Hepatocyte (in vitro differentiated cells): ENCODE data around the gene SLC26A11. TPM values are rescaled to one million over a fixed set of nuclear protein-coding genes. Genes with fewer than 3 reads are reported as not detected.
"Not testable (repeated sequence)": the region's sequence is repeated elsewhere in the genome, so short reads cannot be mapped to it uniquely, and the experiment has no call there.

ENCODE experiments used
- DNase-seq: peaks from one replicate; pipeline ENCODE4 v3.0.0-alpha.2; 2016; ENCODE audit warnings: low spot score
- H2AFZ ChIP-seq: fragments of 200-600 bp; sonication (generic); 2 replicates; pipeline ENCODE4 v1.6.0; 2016; ENCODE audit warnings: antibody characterized with exemption, mild to moderate bottlenecking
- H3K27ac ChIP-seq: fragments of 200-600 bp; sonication (generic); 2 replicates; pipeline ENCODE4 v1.5.1; 2016; ENCODE audit warnings: mild to moderate bottlenecking
- H3K27me3 ChIP-seq: fragments of 200-600 bp; sonication (generic); 2 replicates; pipeline ENCODE4 v1.6.1; 2016
- H3K36me3 ChIP-seq: fragments of 200-600 bp; sonication (generic); replicated peaks from 2 replicates; pipeline ENCODE4 v1.5.1; 2016; ENCODE audit warnings: low read depth; ENCODE audit not compliant: insufficient read depth
- H3K4me1 ChIP-seq: fragments of 200-600 bp; sonication (generic); 2 replicates; pipeline ENCODE4 v1.5.1; 2016; ENCODE audit warnings: mild to moderate bottlenecking, moderate library complexity; ENCODE audit not compliant: insufficient read depth
- H3K4me2 ChIP-seq: fragments of 200-600 bp; sonication (generic); 2 replicates; pipeline ENCODE4 v1.6.0; 2016
- H3K4me3 ChIP-seq: fragments of 200-600 bp; sonication (generic); 2 replicates; pipeline ENCODE4 v1.5.1; 2016; ENCODE audit warnings: mild to moderate bottlenecking
- H3K79me2 ChIP-seq: fragments of 200-600 bp; sonication (generic); 2 replicates; pipeline ENCODE4 v1.6.0; 2017; ENCODE audit warnings: mild to moderate bottlenecking
- H3K9me2 ChIP-seq: fragments of 200-600 bp; sonication (generic); replicated peaks from 2 replicates; pipeline ENCODE4 v1.6.0; 2017; ENCODE audit warnings: mild to moderate bottlenecking; ENCODE audit not compliant: insufficient read depth
- H3K9me3 ChIP-seq: fragments of 200-600 bp; sonication (generic); 2 replicates; pipeline ENCODE4 v1.5.1; 2016; ENCODE audit warnings: low read depth, mild to moderate bottlenecking
- H4K20me1 ChIP-seq: fragments of 200-600 bp; sonication (generic); 2 replicates; pipeline ENCODE4 v1.6.0; 2016; ENCODE audit warnings: mild to moderate bottlenecking; ENCODE audit not compliant: insufficient read depth, poor library complexity, severe bottlenecking
- EZH2 ChIP-seq: fragments of 200-600 bp; sonication (generic); IDR thresholded peaks from 2 replicates; pipeline ENCODE4 v1.6.1; 2016; ENCODE audit warnings: antibody characterized with exemption, mild to moderate bottlenecking, borderline replicate concordance
- EZH2phosphoT487 ChIP-seq: fragments of 200-600 bp; sonication (generic); IDR thresholded peaks from one replicate; pipeline ENCODE4 v1.6.1; 2018; ENCODE audit warnings: antibody characterized with exemption, mild to moderate bottlenecking, low read depth, moderate library complexity; ENCODE audit not compliant: unreplicated experiment, severe bottlenecking
- WGBS: methylation state at CpG from one replicate; pipeline ENCODE4 v1.1.6; 2016; ENCODE audit warnings: low lambda C conversion rate; ENCODE audit errors: missing lambda C conversion rate; 5-methylcytosine and 5-hydroxymethylcytosine counted together
- polyA plus RNA-seq: library from polyadenylated mRNA; unstranded; fragments of >200 nt; fragmentation: Nextera tagmentation; extraction: Ambion mirVana; gene quantifications from 2 replicates; pipeline ENCODE4 v1.2.1, GENCODE V29; 2016
- total RNA-seq: library from RNA; depleted of rRNA; stranded (reverse); fragments of >200 nt; gene quantifications from 2 replicates; pipeline ENCODE4 v1.2.3, GENCODE V29; 2014
- TF ChIP-seq, protein P1 (sequence below): fragments of 200-600 bp; sonication (generic); IDR thresholded peaks from 2 replicates; pipeline ENCODE4 v1.5.1; 2016; ENCODE audit warnings: antibody characterized with exemption, mild to moderate bottlenecking; ENCODE audit not compliant: poor library complexity

The SLC26A11 gene
- total and polyA plus RNA-seq, 2 experiments from 2014 or later, result 17.5 to 24.9 TPM

DNA sequence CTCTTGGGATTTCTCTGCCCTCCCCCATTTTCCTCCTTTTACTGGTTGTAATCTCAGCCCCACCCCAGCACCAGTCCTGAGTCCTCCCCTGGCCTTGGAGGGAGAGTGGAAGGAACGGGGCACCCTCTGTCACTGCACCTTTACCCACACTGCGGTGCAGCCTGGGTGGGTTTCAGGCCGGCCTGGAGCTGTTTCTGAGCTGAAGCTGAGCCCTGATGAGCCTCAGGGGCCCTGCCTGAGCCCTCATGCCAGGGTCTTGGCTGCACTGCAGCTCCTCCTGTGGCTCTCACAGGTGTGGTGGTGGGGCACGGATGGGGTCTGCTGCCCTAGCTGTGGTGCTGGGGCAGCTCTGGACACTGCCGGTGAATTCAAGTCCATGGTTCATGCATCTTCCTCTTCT lies 74.9 kb downstream of the SLC26A11 start:
- Histone ChIP-seq H3K27ac (no peak overlapping the region), H2AFZ (no peak overlapping the region), H3K4me1 (no peaks in the 10 kb centered on the region), H3K9me2 (no peaks in the 10 kb centered on the region), H3K4me2 (no peak overlapping the region), H3K9me3 (no peaks in the 10 kb centered on the region), H3K79me2 (no peaks in the 10 kb centered on the region), H3K36me3 (no peaks in the 10 kb centered on the region), H4K20me1 (no peaks in the 10 kb centered on the region), H3K27me3 (no peaks in the 10 kb centered on the region), H3K4me3 (no peak overlapping the region)
- WGBS, result 95% methylated on average over 5 of the region's 5 CpGs
- DNase-seq, result no peak
- TF ChIP-seq, protein P1, sequence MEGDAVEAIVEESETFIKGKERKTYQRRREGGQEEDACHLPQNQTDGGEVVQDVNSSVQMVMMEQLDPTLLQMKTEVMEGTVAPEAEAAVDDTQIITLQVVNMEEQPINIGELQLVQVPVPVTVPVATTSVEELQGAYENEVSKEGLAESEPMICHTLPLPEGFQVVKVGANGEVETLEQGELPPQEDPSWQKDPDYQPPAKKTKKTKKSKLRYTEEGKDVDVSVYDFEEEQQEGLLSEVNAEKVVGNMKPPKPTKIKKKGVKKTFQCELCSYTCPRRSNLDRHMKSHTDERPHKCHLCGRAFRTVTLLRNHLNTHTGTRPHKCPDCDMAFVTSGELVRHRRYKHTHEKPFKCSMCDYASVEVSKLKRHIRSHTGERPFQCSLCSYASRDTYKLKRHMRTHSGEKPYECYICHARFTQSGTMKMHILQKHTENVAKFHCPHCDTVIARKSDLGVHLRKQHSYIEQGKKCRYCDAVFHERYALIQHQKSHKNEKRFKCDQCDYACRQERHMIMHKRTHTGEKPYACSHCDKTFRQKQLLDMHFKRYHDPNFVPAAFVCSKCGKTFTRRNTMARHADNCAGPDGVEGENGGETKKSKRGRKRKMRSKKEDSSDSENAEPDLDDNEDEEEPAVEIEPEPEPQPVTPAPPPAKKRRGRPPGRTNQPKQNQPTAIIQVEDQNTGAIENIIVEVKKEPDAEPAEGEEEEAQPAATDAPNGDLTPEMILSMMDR, result no peak
- TF ChIP-seq EZH2phosphoT487, result no peak

DNA sequence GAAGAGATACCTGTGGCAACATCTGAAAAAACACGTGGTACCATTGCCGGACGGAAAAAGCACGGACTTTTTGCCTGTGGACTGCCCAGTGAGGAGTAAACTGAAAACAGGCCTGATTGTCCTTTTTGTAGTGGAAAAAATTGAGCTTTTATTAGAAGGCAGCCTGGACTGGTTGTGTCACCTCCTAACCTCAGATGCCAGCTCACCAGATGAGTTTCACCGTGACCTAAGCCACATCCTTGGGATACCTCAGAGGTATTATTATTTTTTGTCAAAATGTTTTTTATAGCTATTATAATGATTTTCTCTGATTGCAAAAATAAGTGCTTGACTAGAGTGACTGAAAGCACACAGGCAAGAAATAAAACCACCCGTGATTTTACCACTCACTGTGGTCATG lies 75.3 kb downstream of the SLC26A11 start:
- H3K79me2 ChIP-seq, result no peaks in the 10 kb centered on the region
- H3K36me3 ChIP-seq, result no peaks in the 10 kb centered on the region
- WGBS, result 96% methylated on average over 6 of the region's 6 CpGs
- H4K20me1 ChIP-seq, result no peaks in the 10 kb centered on the region
- H3K27ac ChIP-seq, result no peak overlapping the region
- no peaks in the 10 kb centered on the region for H3K9me3 ChIP-seq
- H3K4me2 ChIP-seq, result no peak overlapping the region
- H2AFZ ChIP-seq, result no peak overlapping the region
- H3K9me2 ChIP-seq, result no peaks in the 10 kb centered on the region
- no peak overlapping the region for H3K4me3 ChIP-seq
- TF ChIP-seq EZH2phosphoT487 (no peak), EZH2 (no peak)
- TF ChIP-seq, protein P1, result no peak
- no peak for DNase-seq
- no peaks in the 10 kb centered on the region for H3K4me1 ChIP-seq
- no peaks in the 10 kb centered on the region for H3K27me3 ChIP-seq

DNA sequence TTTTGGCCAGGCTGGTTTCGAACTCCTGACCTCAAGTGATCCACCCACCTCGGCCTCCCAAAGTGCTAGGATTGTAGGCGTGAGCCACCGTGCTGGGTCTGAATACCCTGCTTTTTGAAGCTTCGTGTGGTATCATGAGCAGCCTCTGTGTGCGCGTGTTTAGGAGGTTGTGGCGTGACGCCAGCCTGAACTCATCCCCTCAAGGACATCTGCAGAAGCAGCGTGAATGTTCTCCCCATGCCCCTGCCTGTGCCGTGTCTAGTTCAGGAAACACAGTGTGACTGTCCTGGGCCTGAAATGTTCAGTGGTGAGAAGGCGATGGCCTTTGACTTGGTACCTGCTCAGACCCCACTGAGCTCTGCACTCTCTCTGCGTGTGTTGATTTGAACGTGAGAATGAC lies 76.0 kb downstream of the SLC26A11 start:
- Histone ChIP-seq H3K4me1 (no peaks in the 10 kb centered on the region), H3K9me2 (no peaks in the 10 kb centered on the region), H3K4me2 (no peak overlapping the region), H3K9me3 (no peaks in the 10 kb centered on the region), H3K79me2 (no peaks in the 10 kb centered on the region), H2AFZ (no peak overlapping the region), H3K36me3 (no peaks in the 10 kb centered on the region), H3K27me3 (no peaks in the 10 kb centered on the region), H3K27ac (no peak overlapping the region), H3K4me3 (no peak overlapping the region), H4K20me1 (no peaks in the 10 kb centered on the region)
- no peak for TF ChIP-seq EZH2
- TF ChIP-seq EZH2phosphoT487, result no peak
- TF ChIP-seq, protein P1, result no peak
- no peak for DNase-seq
- 98% methylated on average over 14 of the region's 14 CpGs for WGBS

DNA sequence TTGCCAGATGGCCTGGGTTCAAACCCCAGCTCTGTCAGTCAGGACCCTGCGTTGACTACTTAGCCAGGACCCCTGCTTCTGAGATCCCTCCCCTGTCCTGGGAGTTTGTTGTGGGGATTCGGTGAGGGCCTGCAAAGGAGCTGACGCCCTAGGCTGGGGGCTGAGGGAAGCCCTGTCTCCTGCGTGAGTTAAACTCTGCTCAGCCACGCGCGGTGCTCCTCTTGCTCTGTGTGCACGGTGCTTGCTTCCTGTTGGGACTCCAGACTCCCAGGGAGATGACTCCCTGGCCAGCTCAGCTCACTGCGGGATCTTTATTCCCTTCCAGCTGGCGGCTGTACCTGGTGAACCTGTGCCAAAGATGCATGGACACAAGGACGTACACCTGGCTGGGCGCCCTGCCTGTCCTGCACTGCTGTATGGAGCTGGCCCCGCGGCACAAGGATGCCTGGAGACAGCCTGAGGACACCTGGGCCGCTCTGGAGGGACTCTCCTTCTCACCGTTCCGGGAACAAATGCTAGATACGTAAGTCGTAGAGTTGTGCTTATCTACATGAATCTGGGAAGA lies 77.9 kb downstream of the SLC26A11 start:
- Histone ChIP-seq H4K20me1 (no peaks in the 10 kb centered on the region), H3K27ac (no peak overlapping the region), H3K4me2 (no peak overlapping the region), H3K4me1 (no peaks in the 10 kb centered on the region), H3K79me2 (no peaks in the 10 kb centered on the region), H3K9me2 (no peaks in the 10 kb centered on the region), H3K9me3 (no peaks in the 10 kb centered on the region), H3K4me3 (no peak overlapping the region), H2AFZ (no peak overlapping the region), H3K27me3 (no peaks in the 10 kb centered on the region), H3K36me3 (no peaks in the 10 kb centered on the region)
- DNase-seq, result no peak
- WGBS, result 96% methylated on average over 19 of the region's 19 CpGs
- TF ChIP-seq, protein P1, result no peak
- no peak for TF ChIP-seq EZH2phosphoT487
- TF ChIP-seq EZH2, result no peak

DNA sequence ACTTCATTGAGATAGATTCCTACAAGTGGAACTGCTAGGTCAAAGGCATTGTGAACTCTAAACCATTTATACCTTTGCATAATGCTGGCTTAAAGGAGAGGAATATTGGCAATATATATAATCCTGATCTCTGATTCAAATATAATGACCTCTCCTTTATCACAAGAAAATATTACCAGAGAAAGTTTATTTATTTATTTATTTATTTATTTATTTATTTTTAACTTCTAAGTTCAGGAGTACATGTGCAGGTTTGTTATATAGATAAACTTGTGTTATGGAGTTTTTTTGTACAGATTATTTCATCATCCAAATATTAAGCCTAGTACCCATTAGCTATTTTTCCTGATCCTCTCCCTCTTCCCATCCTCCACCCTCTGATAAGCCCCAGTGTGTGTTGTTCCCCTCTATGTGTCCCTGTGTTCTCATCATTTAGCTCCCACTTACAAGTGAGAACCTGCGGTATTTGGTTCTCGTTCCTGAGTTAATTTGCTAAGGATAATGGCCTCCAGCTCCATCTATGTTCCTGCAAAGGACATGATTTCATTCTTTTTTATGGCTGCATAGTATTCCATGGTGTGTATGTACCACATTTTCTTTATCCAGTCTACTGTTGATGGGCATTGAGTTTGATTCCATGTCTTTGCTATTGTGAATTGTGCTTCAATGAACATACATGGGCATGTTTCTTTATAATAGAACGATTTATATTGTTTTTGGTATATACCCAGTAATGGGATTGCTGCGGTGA lies 79.3 kb downstream of the SLC26A11 start:
- not testable (repeated sequence) for H3K4me1 ChIP-seq, H3K4me3 ChIP-seq, H3K9me2 ChIP-seq, H3K36me3 ChIP-seq, H3K9me3 ChIP-seq, H2AFZ ChIP-seq, H4K20me1 ChIP-seq, H3K4me2 ChIP-seq, H3K79me2 ChIP-seq, H3K27ac ChIP-seq, H3K27me3 ChIP-seq, DNase-seq
- 95% methylated on average over 4 of the region's 4 CpGs for WGBS
